HepG2 (cell line): Measurements from ENCODE around the gene PDE4D. TPM values are rescaled to one million over a fixed set of nuclear protein-coding genes. Genes with fewer than 3 reads are reported as not detected.

ENCODE experiments used
- MTF1 ChIP-seq: sonication (generic); formaldehyde crosslinking; IDR thresholded peaks from 2 replicates; pipeline ENCODE4 v1.5.0; 2020; ENCODE audit warnings: missing genetic modification reagents
- RBFOX2 ChIP-seq: fragments of 200-400 bp; formaldehyde crosslinking; IDR thresholded peaks from 2 replicates; pipeline ENCODE4 v1.6.1; 2017; ENCODE audit warnings: low read depth, mild to moderate bottlenecking, low read length
- RNF2 ChIP-seq: fragments of 450-650 bp; conservative IDR thresholded peaks from 2 replicates; pipeline ENCODE4 v1.6.1; 2016; ENCODE audit warnings: low read depth
- SNAI1 ChIP-seq: sonication (generic); formaldehyde crosslinking; IDR thresholded peaks from 2 replicates; pipeline ENCODE4 v1.5.0; 2020; ENCODE audit warnings: mild to moderate bottlenecking, missing genetic modification reagents, borderline replicate concordance
- SRSF4 ChIP-seq: fragments of 200-400 bp; formaldehyde crosslinking; IDR thresholded peaks from one replicate; pipeline ENCODE4 v1.6.1; 2018; ENCODE audit warnings: mild to moderate bottlenecking, low read depth, low read length, moderate library complexity; ENCODE audit not compliant: poor library complexity, severe bottlenecking
- SUZ12 ChIP-seq: fragments of 150-350 bp; IDR thresholded peaks from 2 replicates; pipeline ENCODE4 v1.6.1; 2014; ENCODE audit warnings: low read depth, low read length
- ZBTB8A ChIP-seq: sonication (generic); formaldehyde crosslinking; IDR thresholded peaks from 2 replicates; pipeline ENCODE4 v1.4.0; 2020; ENCODE audit warnings: mild to moderate bottlenecking, low read depth, missing genetic modification reagents, borderline replicate concordance
- ZKSCAN1 ChIP-seq: fragments of 150-350 bp; IDR thresholded peaks from 2 replicates; pipeline ENCODE4 v1.6.1; 2014; ENCODE audit warnings: low read length
- ZNF124 ChIP-seq: sonication (generic); formaldehyde crosslinking; IDR thresholded peaks from 2 replicates; pipeline ENCODE4 v1.4.0; 2020; ENCODE audit warnings: missing genetic modification reagents
- ZNF160 ChIP-seq: sonication (generic); formaldehyde crosslinking; IDR thresholded peaks from 2 replicates; pipeline ENCODE4 v1.8.0; 2022; ENCODE audit warnings: mild to moderate bottlenecking, inconsistent platforms, missing genetic modification reagents
- ZNF205 ChIP-seq: IDR thresholded peaks from 2 replicates; pipeline ENCODE4 v1.6.1; 2018; ENCODE audit warnings: missing biosample characterization, missing genetic modification reagents
- ZNF230 ChIP-seq: sonication (generic); formaldehyde crosslinking; IDR thresholded peaks from 2 replicates; pipeline ENCODE4 v1.4.0; 2020; ENCODE audit warnings: mild to moderate bottlenecking, missing genetic modification reagents
- ZNF644 ChIP-seq: IDR thresholded peaks from 2 replicates; pipeline ENCODE4 v1.6.1; 2016; ENCODE audit warnings: low read depth
- polyA plus RNA-seq, 8 experiments: library from polyadenylated mRNA; depleted of rRNA in 3 of 8; stranded (reverse) in 7 of 8; unstranded in 1 of 8; fragments of >200 nt; fragmentation: Illumina TruSeq in 4 of 8; extraction: Trizol in 4 of 8; gene quantifications; 2 replicates each; pipeline versions ENCODE4 v1.2.1 to v1.2.3, GENCODE V29; 2011 to 2016; ENCODE audit warnings: low read depth in 4 of 8, missing spikeins in 1 of 8, mixed read lengths in 1 of 8; ENCODE audit not compliant: insufficient read depth in 1 of 8
- total RNA-seq, 5 experiments: library from RNA; depleted of rRNA; stranded (reverse); fragments of >200 nt; fragmentation: Illumina TruSeq; extraction: Trizol; gene quantifications; 2 replicates each; pipeline ENCODE4 v1.2.3, GENCODE V29; 2016; ENCODE audit warnings: low read depth in 1 of 5
- TF ChIP-seq, protein P1 (sequence below): sonication (generic); formaldehyde crosslinking; IDR thresholded peaks from 2 replicates; pipeline ENCODE4 v1.5.0; 2020; ENCODE audit warnings: mild to moderate bottlenecking, missing genetic modification reagents
- TF ChIP-seq, protein P2 (sequence below): sonication (generic); formaldehyde crosslinking; IDR thresholded peaks from 2 replicates; pipeline ENCODE4 v1.5.0; 2020; ENCODE audit warnings: mild to moderate bottlenecking, missing genetic modification reagents, borderline replicate concordance
- TF ChIP-seq, protein P3 (sequence below): sonication (generic); formaldehyde crosslinking; IDR thresholded peaks from 2 replicates; pipeline ENCODE4 v1.4.0; 2020; ENCODE audit warnings: mild to moderate bottlenecking, missing genetic modification reagents
- TF ChIP-seq, protein P4 (sequence below): sonication (generic); formaldehyde crosslinking; IDR thresholded peaks from 2 replicates; pipeline ENCODE4 v1.4.0; 2020; ENCODE audit warnings: mild to moderate bottlenecking, missing genetic modification reagents

The PDE4D gene
- total and polyA plus RNA-seq, 2 of the 13 experiments (the other 11 are each of a cell fraction or from before 2014, with no cell fraction given), result 7.0 to 12.2 TPM

DNA sequence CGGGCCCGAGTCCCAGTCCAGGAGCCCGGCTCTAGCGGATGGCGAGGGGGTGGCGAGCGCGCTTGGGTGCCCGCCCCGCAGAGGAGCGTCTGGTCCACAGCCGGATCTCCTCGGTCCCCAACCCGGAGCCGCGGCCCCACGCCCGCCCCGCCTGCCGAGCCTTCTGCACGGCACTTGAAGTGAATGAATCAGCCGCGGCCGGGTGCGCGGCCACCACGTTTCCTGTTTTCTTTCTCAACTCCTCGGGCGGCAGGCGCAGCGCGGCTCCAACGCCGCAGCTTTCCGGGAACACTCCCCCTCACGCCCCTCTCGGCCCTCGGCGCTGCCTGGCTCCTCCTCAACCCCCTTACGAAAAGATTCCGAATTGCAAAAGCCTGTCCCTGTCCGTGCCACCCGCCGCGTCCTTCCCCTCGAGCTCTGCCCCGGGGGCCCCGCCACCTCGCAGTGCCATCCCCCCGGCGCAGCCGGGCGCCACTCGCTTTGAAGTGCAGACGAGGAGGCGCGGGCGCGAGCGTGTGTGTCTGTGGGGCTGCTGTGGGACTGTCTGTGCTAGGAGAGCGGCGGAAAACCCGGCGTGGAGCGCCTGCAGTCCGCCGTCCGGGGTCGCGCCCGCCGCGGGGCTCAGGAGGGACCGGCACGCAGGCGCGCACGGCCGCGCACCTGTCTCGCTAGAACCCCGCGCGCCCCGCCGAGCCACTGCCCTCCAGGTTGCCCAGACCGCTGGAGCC lies 854.1 kb downstream of the PDE4D start (continued):
- TF ChIP-seq, protein P1, sequence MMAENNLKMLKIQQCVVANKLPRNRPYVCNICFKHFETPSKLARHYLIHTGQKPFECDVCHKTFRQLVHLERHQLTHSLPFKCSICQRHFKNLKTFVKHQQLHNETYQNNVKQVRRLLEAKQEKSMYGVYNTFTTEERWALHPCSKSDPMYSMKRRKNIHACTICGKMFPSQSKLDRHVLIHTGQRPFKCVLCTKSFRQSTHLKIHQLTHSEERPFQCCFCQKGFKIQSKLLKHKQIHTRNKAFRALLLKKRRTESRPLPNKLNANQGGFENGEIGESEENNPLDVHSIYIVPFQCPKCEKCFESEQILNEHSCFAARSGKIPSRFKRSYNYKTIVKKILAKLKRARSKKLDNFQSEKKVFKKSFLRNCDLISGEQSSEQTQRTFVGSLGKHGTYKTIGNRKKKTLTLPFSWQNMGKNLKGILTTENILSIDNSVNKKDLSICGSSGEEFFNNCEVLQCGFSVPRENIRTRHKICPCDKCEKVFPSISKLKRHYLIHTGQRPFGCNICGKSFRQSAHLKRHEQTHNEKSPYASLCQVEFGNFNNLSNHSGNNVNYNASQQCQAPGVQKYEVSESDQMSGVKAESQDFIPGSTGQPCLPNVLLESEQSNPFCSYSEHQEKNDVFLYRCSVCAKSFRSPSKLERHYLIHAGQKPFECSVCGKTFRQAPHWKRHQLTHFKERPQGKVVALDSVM, result 0 out of 2 replicates have a peak, but pooled peaks have one; percentile 6
- TF ChIP-seq ZNF230 (CRISPR knock-in tag) (no peak; the same call in 1 of the 2 replicates), ZNF124 (CRISPR knock-in tag) (0 out of 2 replicates have a peak, but pooled peaks have one; percentile 61), ZNF644 (no peak), ZNF205 (no peak), MTF1 (no peak), ZNF160 (CRISPR knock-in tag) (peak; percentile 67; the same call in 1 of the 2 replicates), RBFOX2 (peak; percentile 75), ZBTB8A (CRISPR knock-in tag) (peak; percentile 34; the same call in 1 of the 2 replicates), SNAI1 (0 out of 2 replicates have a peak, but pooled peaks have one; percentile 15), SRSF4 (no peak), ZKSCAN1 (no peak), RNF2 (no peak), SUZ12 (no peak)
- TF ChIP-seq, protein P2, sequence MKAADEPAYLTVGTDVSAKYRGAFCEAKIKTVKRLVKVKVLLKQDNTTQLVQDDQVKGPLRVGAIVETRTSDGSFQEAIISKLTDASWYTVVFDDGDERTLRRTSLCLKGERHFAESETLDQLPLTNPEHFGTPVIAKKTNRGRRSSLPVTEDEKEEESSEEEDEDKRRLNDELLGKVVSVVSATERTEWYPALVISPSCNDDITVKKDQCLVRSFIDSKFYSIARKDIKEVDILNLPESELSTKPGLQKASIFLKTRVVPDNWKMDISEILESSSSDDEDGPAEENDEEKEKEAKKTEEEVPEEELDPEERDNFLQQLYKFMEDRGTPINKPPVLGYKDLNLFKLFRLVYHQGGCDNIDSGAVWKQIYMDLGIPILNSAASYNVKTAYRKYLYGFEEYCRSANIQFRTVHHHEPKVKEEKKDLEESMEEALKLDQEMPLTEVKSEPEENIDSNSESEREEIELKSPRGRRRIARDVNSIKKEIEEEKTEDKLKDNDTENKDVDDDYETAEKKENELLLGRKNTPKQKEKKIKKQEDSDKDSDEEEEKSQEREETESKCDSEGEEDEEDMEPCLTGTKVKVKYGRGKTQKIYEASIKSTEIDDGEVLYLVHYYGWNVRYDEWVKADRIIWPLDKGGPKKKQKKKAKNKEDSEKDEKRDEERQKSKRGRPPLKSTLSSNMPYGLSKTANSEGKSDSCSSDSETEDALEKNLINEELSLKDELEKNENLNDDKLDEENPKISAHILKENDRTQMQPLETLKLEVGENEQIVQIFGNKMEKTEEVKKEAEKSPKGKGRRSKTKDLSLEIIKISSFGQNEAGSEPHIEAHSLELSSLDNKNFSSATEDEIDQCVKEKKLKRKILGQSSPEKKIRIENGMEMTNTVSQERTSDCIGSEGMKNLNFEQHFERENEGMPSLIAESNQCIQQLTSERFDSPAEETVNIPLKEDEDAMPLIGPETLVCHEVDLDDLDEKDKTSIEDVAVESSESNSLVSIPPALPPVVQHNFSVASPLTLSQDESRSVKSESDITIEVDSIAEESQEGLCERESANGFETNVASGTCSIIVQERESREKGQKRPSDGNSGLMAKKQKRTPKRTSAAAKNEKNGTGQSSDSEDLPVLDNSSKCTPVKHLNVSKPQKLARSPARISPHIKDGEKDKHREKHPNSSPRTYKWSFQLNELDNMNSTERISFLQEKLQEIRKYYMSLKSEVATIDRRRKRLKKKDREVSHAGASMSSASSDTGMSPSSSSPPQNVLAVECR, result peak; percentile 49; the same call in 1 of the 2 replicates
- TF ChIP-seq, protein P3, sequence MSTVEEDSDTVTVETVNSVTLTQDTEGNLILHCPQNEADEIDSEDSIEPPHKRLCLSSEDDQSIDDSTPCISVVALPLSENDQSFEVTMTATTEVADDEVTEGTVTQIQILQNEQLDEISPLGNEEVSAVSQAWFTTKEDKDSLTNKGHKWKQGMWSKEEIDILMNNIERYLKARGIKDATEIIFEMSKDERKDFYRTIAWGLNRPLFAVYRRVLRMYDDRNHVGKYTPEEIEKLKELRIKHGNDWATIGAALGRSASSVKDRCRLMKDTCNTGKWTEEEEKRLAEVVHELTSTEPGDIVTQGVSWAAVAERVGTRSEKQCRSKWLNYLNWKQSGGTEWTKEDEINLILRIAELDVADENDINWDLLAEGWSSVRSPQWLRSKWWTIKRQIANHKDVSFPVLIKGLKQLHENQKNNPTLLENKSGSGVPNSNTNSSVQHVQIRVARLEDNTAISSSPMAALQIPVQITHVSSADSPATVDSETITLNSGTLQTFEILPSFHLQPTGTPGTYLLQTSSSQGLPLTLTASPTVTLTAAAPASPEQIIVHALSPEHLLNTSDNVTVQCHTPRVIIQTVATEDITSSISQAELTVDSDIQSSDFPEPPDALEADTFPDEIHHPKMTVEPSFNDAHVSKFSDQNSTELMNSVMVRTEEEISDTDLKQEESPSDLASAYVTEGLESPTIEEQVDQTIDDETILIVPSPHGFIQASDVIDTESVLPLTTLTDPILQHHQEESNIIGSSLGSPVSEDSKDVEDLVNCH, result 0 out of 2 replicates have a peak, but pooled peaks have one; percentile 29
- TF ChIP-seq, protein P4, sequence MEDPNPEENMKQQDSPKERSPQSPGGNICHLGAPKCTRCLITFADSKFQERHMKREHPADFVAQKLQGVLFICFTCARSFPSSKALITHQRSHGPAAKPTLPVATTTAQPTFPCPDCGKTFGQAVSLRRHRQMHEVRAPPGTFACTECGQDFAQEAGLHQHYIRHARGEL (CRISPR knock-in tag), result no peak
